Breast epithelium (tissue), 4 donors: ENCODE measurements around the gene CNTN2. TPM values are rescaled to one million over a fixed set of nuclear protein-coding genes. Genes with fewer than 3 reads are reported as not detected.

Experiments used
- DNase-seq, 2 donors: peaks; one replicate each; pipeline ENCODE4 v3.0.0-alpha.2; 2019; ENCODE audit warnings: low spot score in 2 of 2
- H3K27ac ChIP-seq, 2 donors: fragments of 200-600 bp; sonication (generic) in 1 of 2; one replicate each; pipeline ENCODE4 v1.5.1; 2016 to 2019; ENCODE audit warnings: mild to moderate bottlenecking in 1 of 2
- H3K27me3 ChIP-seq, 2 donors: fragments of 200-600 bp; sonication (generic) in 1 of 2; one replicate each; pipeline versions ENCODE4 v1.5.1 to v1.6.0; 2017 to 2019; ENCODE audit warnings: control low read depth in 1 of 2, mild to moderate bottlenecking in 1 of 2
- H3K36me3 ChIP-seq: fragments of 200-600 bp; one replicate; pipeline ENCODE4 v1.5.1; 2019
- H3K4me1 ChIP-seq, 2 donors: fragments of 200-600 bp; sonication (generic); one replicate each; pipeline ENCODE4 v1.5.1; 2016 to 2019; ENCODE audit warnings: control low read depth in 1 of 2
- H3K4me3 ChIP-seq, 3 donors: fragments of 200-600 bp; sonication (generic); 1 replicate in 2 of 3; 2 replicates in 1 of 3; pipeline ENCODE4 v1.5.1; 2016 to 2019; ENCODE audit warnings: mild to moderate bottlenecking in 3 of 3, moderate library complexity in 2 of 3
- H3K9me3 ChIP-seq, 2 donors: fragments of 200-600 bp; sonication (generic) in 1 of 2; one replicate each; pipeline ENCODE4 v1.5.1; 2016 to 2019; ENCODE audit warnings: control low read depth in 1 of 2
- CTCF ChIP-seq, 3 donors: fragments of 450-650 bp; IDR thresholded peaks; one replicate each; pipeline ENCODE4 v1.5.1; 2016 to 2017; ENCODE audit warnings: antibody characterized with exemption in 3 of 3, mild to moderate bottlenecking in 3 of 3, moderate library complexity in 3 of 3
- POLR2A ChIP-seq: fragments of 450-650 bp; IDR thresholded peaks from one replicate; pipeline ENCODE4 v1.6.1; 2016; ENCODE audit warnings: antibody characterized with exemption, mild to moderate bottlenecking, moderate library complexity
- POLR2AphosphoS5 ChIP-seq, 3 donors: sonication (generic); formaldehyde crosslinking; IDR thresholded peaks; one replicate each; pipeline ENCODE4 v1.6.1; 2017; ENCODE audit warnings: antibody characterized with exemption in 3 of 3
- intact Hi-C: fragments of 100-400 bp; cut with DNase I; formaldehyde crosslinking; loops from one replicate; pipeline ENCODE4 v1.15.1; 2023; ENCODE audit warnings: low total_unique reads
- total RNA-seq, 3 donors: library from RNA; depleted of rRNA; stranded (reverse); fragments of >200 nt; gene quantifications; one replicate each; pipeline ENCODE4 v1.1.0, GENCODE V29; 2016

Gene CNTN2
- total RNA-seq, 3 donors from 2014 or later: not detected

DNA sequence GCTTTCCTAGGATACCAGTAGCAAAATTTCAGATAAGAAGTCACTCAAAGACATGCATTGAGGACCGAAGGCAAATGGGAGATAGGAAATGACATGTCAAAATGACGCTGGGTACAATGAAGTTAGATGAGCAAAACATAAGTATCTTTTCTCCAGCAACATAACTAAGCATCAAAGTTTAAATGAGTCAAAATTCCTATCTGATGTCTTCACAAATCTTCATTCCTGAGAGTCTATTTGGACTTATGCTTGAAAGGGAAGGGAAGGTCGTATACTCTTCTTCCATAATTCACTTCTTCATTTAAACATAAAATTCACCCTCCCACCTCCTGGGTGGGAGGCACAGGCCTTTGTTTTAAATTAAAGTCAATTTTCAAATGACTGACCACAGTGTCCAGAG lies 45.3 kb downstream of the CNTN2 start:
- no peak for DNase-seq
- intact Hi-C loops: no loop called here

DNA sequence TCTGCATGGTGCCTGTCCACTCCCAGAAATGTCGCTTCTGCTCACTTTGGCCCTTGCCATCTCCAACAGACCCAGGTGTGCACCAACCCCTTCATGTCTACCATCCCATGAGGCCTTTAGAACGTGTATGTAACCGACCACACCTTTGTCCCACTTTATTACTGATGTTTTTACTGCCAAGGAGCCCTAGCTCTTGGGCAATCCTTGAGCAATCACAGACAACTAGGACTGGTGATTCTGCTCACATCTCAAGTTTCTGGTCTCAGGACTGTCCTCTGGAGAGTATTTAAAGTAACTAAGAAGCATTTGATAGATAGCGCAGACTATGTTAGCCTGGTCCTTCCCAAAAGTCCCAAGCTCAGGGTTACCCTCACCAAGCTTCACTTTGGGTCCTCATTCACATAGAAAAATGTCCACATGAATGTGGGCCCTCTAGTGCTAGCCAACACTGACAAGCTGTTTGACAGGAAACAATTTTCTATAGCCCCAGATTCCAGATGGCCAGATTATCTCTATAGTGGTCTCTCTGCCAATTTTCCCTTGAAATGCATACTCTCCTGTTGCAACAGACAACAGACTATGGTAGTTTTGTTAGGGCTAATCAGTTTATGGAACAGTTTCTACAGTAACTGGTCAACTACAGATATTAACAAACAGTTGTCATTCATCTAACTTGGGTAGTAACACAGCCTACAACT lies 48.2 kb downstream of the CNTN2 start:
- intact Hi-C loops: no loop called here
- H3K27ac ChIP-seq: no peak overlapping the region

More for the DNA sequence above, 45.3 kb downstream of the CNTN2 start:
- Histone ChIP-seq H3K4me3 (no peak overlapping the region), H3K4me1 (no peaks in the 10 kb centered on the region), H3K27me3 (no peaks in the 10 kb centered on the region), H3K9me3 (no peaks in the 10 kb centered on the region), H3K36me3 (no peaks in the 10 kb centered on the region), H3K27ac (no peak overlapping the region)
- TF ChIP-seq POLR2AphosphoS5 (IDR thresholded peaks at IDR 0.05) (no peak), POLR2A (no peak), CTCF (IDR thresholded peaks at IDR 0.05) (no peak)

GRCh38 chr1:205095422-205095821 lies 52.4 kb downstream of the CNTN2 start:
- intact Hi-C loops: no loop called here
- Histone ChIP-seq H3K4me1 (no peaks in the 10 kb centered on the region), H3K4me3 (no peak overlapping the region), H3K27ac (no peak overlapping the region), H3K9me3 (no peaks in the 10 kb centered on the region), H3K36me3 (peaks cover 4% of the 10 kb centered on the region), H3K27me3 (no peaks in the 10 kb centered on the region)
- TF ChIP-seq POLR2AphosphoS5 (IDR thresholded peaks at IDR 0.05): no peak
- no peak for TF ChIP-seq POLR2A
- TF ChIP-seq CTCF (IDR thresholded peaks at IDR 0.05): no peak
- DNase-seq: no peak

More for the DNA sequence above, 48.2 kb downstream of the CNTN2 start:
- no peak overlapping the region for H3K4me3 ChIP-seq
- no peak for DNase-seq
- no peaks in the 10 kb centered on the region for H3K9me3 ChIP-seq
- H3K4me1 ChIP-seq: no peaks in the 10 kb centered on the region
- peaks cover under 1% of the 10 kb centered on the region for H3K36me3 ChIP-seq
- H3K27me3 ChIP-seq: no peaks in the 10 kb centered on the region
- TF ChIP-seq CTCF (IDR thresholded peaks at IDR 0.05) (no peak), POLR2A (no peak), POLR2AphosphoS5 (IDR thresholded peaks at IDR 0.05) (no peak)

GRCh38 chr1:205098242-205098641 lies 55.2 kb downstream of the CNTN2 start:
- Histone ChIP-seq H3K9me3 (no peaks in the 10 kb centered on the region), H3K27me3 (no peaks in the 10 kb centered on the region), H3K4me3 (no peak overlapping the region), H3K27ac (no peak overlapping the region), H3K4me1 (no peaks in the 10 kb centered on the region), H3K36me3 (peaks cover 4% of the 10 kb centered on the region)
- DNase-seq: no peak
- TF ChIP-seq POLR2AphosphoS5 (IDR thresholded peaks at IDR 0.05): no peak
- TF ChIP-seq CTCF (IDR thresholded peaks at IDR 0.05): no peak
- no peak for TF ChIP-seq POLR2A
- intact Hi-C loops: no loop called here

DNA sequence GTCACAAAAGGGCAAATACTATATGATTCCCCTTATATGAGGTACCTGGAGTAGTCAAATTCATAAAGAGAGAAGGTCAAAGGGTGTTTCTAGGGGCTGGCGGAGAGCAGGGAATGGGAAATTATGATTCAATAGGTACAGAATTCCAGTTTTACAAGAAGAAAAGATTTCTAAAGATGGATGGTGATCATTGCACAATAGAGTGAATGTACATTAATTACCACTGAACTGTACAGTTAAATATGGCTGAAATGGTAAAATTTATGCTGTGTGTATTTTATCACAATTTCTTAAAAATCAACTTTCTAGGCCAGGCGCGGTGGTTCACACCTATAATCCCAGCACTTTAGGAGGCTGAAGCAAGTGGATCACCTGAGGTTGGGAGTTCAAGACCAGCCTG lies 59.4 kb downstream of the CNTN2 start:
- H3K4me1 ChIP-seq: no peaks in the 10 kb centered on the region
- no peak for DNase-seq
- peaks cover 3% of the 10 kb centered on the region for H3K36me3 ChIP-seq
- no peak for TF ChIP-seq CTCF (IDR thresholded peaks at IDR 0.05)
- no peak for TF ChIP-seq POLR2A
- TF ChIP-seq POLR2AphosphoS5 (IDR thresholded peaks at IDR 0.05): no peak
- intact Hi-C loops: no loop called here
- no peaks in the 10 kb centered on the region for H3K9me3 ChIP-seq
- H3K4me3 ChIP-seq: no peak overlapping the region
- H3K27me3 ChIP-seq: no peaks in the 10 kb centered on the region
- H3K27ac ChIP-seq: no peak overlapping the region
